Panc1 (cell line): ENCODE measurements around the gene TFB1M. TPM values are rescaled to one million over a fixed set of nuclear protein-coding genes. Genes with fewer than 3 reads are reported as not detected.

Experiments used
- ATAC-seq: fragments of 200-7000 bp; cut with Tn5 transposase; 2 replicates; pipeline ENCODE4 v1.9.1; 2020; ENCODE audit warnings: mild to moderate bottlenecking, moderate library complexity
- BruUV-seq: library from RNA; stranded (reverse); fragments of 400-500 nt; replicated peaks from 2 replicates; lab custom pipeline; 2021; lab: Mats Ljungman, UMichigan
- CTCF ChIA-PET: fragments of 300-600 bp; sonication (Branson Sonifier 250); formaldehyde crosslinking; loops from one replicate; lab custom pipeline; 2022; ENCODE audit warnings: antibody characterized with exemption; lab: Charles Lee
- POLR2A ChIA-PET: fragments of 300-600 bp; sonication (Branson Sonifier 250); formaldehyde crosslinking; loops from one replicate; lab custom pipeline; 2022; ENCODE audit warnings: antibody characterized with exemption; lab: Charles Lee
- DNase-seq: peaks from one replicate; pipeline ENCODE4 v3.0.0-alpha.2; 2010; ENCODE audit warnings: low read depth, low spot score
- H3K27ac ChIP-seq: 2 replicates; pipeline ENCODE4 v1.5.1; 2011; ENCODE audit warnings: mild to moderate bottlenecking, low read length, inconsistent platforms
- H3K27me3 ChIP-seq: fragments of 200-500 bp; sonication (Bioruptor generic); 2 replicates; pipeline ENCODE4 v1.6.0; 2014; ENCODE audit warnings: low read length, inconsistent platforms; ENCODE audit not compliant: control insufficient read depth, insufficient read depth
- H3K36me3 ChIP-seq: fragments of 200-500 bp; sonication (Bioruptor generic); 2 replicates; pipeline ENCODE4 v1.5.1; 2014; ENCODE audit warnings: inconsistent platforms, mild to moderate bottlenecking, low read length, moderate library complexity; ENCODE audit not compliant: control insufficient read depth, insufficient read depth
- H3K4me1 ChIP-seq: 2 replicates; pipeline ENCODE4 v1.5.1; 2011; ENCODE audit warnings: inconsistent platforms, mild to moderate bottlenecking, low read length, moderate library complexity; ENCODE audit not compliant: control insufficient read depth, insufficient read depth
- H3K4me3 ChIP-seq, 2 experiments: 2 replicates each; pipeline ENCODE4 v1.5.1; 2011 to 2012; ENCODE audit warnings: low read depth in 2 of 2, low read length in 2 of 2, mild to moderate bottlenecking in 2 of 2, inconsistent platforms in 1 of 2, moderate library complexity in 1 of 2
- H3K9me3 ChIP-seq: fragments of 200-500 bp; sonication (Bioruptor generic); 2 replicates; pipeline ENCODE4 v1.5.1; 2014; ENCODE audit warnings: low read depth, mild to moderate bottlenecking, inconsistent platforms, low read length, moderate library complexity; ENCODE audit not compliant: control insufficient read depth, insufficient read depth
- CTCF ChIP-seq: fragments of 450-650 bp; IDR thresholded peaks from 2 replicates; pipeline ENCODE4 v1.5.1; 2017; ENCODE audit warnings: mild to moderate bottlenecking
- POLR2AphosphoS5 ChIP-seq: IDR thresholded peaks from 2 replicates; pipeline ENCODE4 v1.6.1; 2012; ENCODE audit warnings: mild to moderate bottlenecking, low read depth, low read length, moderate library complexity
- REST ChIP-seq, 2 experiments: IDR thresholded peaks; 2 replicates each; pipeline ENCODE4 v1.6.1; 2011 to 2012; ENCODE audit warnings: low read depth in 2 of 2, control low read depth in 1 of 2, low read length in 1 of 2, mild to moderate bottlenecking in 1 of 2, moderate library complexity in 1 of 2; ENCODE audit not compliant: insufficient read depth in 1 of 2
- SIN3A ChIP-seq: IDR thresholded peaks from 2 replicates; pipeline ENCODE4 v1.6.1; 2012; ENCODE audit warnings: low read depth, mild to moderate bottlenecking, low read length, moderate library complexity, borderline replicate concordance; ENCODE audit not compliant: insufficient read depth
- TCF7L2 ChIP-seq: IDR thresholded peaks from 2 replicates; pipeline ENCODE4 v1.6.1; 2011; ENCODE audit warnings: mild to moderate bottlenecking, low read depth, low read length, inconsistent platforms
- in situ Hi-C: cut with HindIII; loops from 2 replicates; pipeline ENCODE4 v1.10.0; 2016; ENCODE audit warnings: low sequenced_read_pairs, low pct_unique_long_range_greater_than_20kb
- intact Hi-C: fragments of 100-400 bp; cut with micrococcal nuclease; formaldehyde crosslinking; loops from one replicate; pipeline ENCODE4 v1.10.0; 2022; ENCODE audit not compliant: unreplicated experiment
- total RNA-seq: library from RNA; stranded (reverse); gene quantifications from one replicate; pipeline ENCODE4 v1.2.1, GENCODE V29; 2021; ENCODE audit not compliant: unreplicated experiment

The TFB1M gene
- total RNA-seq, 1 experiment from 2014 or later, result 32.0 TPM

DNA sequence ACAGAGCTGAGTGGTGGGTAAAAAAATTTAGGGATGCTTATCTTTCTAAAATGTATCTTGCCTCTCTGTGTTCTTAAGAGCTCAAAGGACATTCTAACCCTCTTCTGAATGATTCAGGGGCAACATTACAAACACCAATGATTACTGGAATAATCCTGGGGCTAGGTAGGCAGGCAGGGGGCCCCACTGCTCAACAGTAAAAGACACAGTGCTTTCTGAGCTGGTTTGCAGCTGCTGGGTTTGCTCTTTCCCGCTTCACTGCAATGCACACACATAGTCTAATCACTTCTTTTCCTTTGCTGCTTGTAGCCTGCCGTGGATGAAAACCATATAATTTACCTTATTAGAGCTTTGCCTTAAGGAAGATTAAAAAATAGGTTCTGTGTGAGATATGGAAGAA, 26.5 kb downstream of the TFB1M start:
- peaks cover 14% of the 10 kb centered on the region for H3K36me3 ChIP-seq
- ChIA-PET POLR2A (no interaction called here), CTCF (no interaction called here)
- no TSS peak for BruUV-seq
- H3K27me3 ChIP-seq, result no peaks in the 10 kb centered on the region
- no peaks in the 10 kb centered on the region for H3K9me3 ChIP-seq
- DNase-seq, result no peak
- no peak overlapping the region for H3K4me3 ChIP-seq
- H3K4me1 ChIP-seq, result no peaks in the 10 kb centered on the region
- intact Hi-C loops (no loop called here), in situ Hi-C loops (no loop called here)
- no peak for ATAC-seq
- TF ChIP-seq POLR2AphosphoS5 (no peak), CTCF (0 out of 2 replicates have a peak, but pooled peaks have one; percentile 15)
- H3K27ac ChIP-seq, result no peak overlapping the region

- intact Hi-C loops, result no loop called here
- Histone ChIP-seq H3K4me3 (no peak overlapping the region), H3K9me3 (no peaks in the 10 kb centered on the region), H3K27me3 (no peaks in the 10 kb centered on the region), H3K36me3 (peaks cover 14% of the 10 kb centered on the region), H3K4me1 (no peaks in the 10 kb centered on the region), H3K27ac (no peak overlapping the region)
- TF ChIP-seq TCF7L2 (no peak), SIN3A (no peak), REST (IDR thresholded peaks at IDR 0.05; ENCODE audit: insufficient read depth in 1 of 2, low read depth in 2 of 2, low read length in 1 of 2) (no peak), CTCF (no peak), POLR2AphosphoS5 (no peak)
- no TSS peak for BruUV-seq
- in situ Hi-C loops, result no loop called here
- ATAC-seq, result no peak
- no peak for DNase-seq
- POLR2A ChIA-PET, result no interaction called here
- CTCF ChIA-PET, result no interaction called here
Observed at GRCh38 chr6:155284775-155285174, 29.5 kb downstream of the TFB1M start.
